Naive thymus-derived CD4-positive, alpha-beta T cell (primary cell): ENCODE data around the gene DHX15. TPM values are rescaled to one million over a fixed set of nuclear protein-coding genes. Genes with fewer than 3 reads are reported as not detected.

Experiments used
- ATAC-seq: fragments of 150-1000 bp; cut with Tn5 transposase; 2 replicates; pipeline ENCODE4 v1.10.0; 2021; ENCODE audit warnings: mild to moderate bottlenecking, moderate library complexity
- CTCF ChIA-PET: fragments of 350-600 bp; sonication (Branson Sonifier 250); formaldehyde crosslinking; loops from one replicate; lab custom pipeline; 2021; ENCODE audit warnings: antibody characterized with exemption; lab: Charles Lee
- POLR2A ChIA-PET: fragments of 350-600 bp; sonication (Branson Sonifier 250); formaldehyde crosslinking; loops from one replicate; lab custom pipeline; 2021; ENCODE audit warnings: antibody characterized with exemption, inconsistent platforms; lab: Charles Lee
- DNase-seq, 9 donors: peaks; one replicate each; pipeline versions ENCODE4 v3.0.0 to v3.0.0-alpha.2; 2020 to 2022; ENCODE audit warnings: mixed read lengths in 1 of 9
- H3K27ac ChIP-seq: one replicate; pipeline ENCODE4 v1.7.0; 2013; ENCODE audit warnings: mild to moderate bottlenecking, low read depth, low read length, moderate library complexity
- H3K27me3 ChIP-seq, 2 donors: one replicate each; pipeline ENCODE4 v1.7.0; 2013; ENCODE audit warnings: low read length in 2 of 2, mild to moderate bottlenecking in 2 of 2, moderate library complexity in 2 of 2; ENCODE audit not compliant: control insufficient read depth in 2 of 2, insufficient read depth in 2 of 2
- H3K36me3 ChIP-seq, 3 experiments: 1 replicate in 2 of 3; 2 replicates in 1 of 3; pipeline ENCODE4 v1.7.0; 2013; ENCODE audit warnings: low read length in 3 of 3, mild to moderate bottlenecking in 3 of 3, moderate library complexity in 1 of 3; ENCODE audit not compliant: insufficient read depth in 3 of 3, control insufficient read depth in 2 of 3
- H3K4me1 ChIP-seq, 2 donors: one replicate each; pipeline ENCODE4 v1.7.0; 2013; ENCODE audit warnings: low read length in 2 of 2, mild to moderate bottlenecking in 2 of 2, moderate library complexity in 1 of 2; ENCODE audit not compliant: control insufficient read depth in 2 of 2, insufficient read depth in 2 of 2
- H3K4me3 ChIP-seq: 2 replicates; pipeline ENCODE4 v1.7.0; 2013; ENCODE audit warnings: mild to moderate bottlenecking, low read length
- H3K9me3 ChIP-seq, 3 experiments: 1 replicate in 2 of 3; 2 replicates in 1 of 3; pipeline ENCODE4 v1.7.0; 2013; ENCODE audit warnings: low read length in 3 of 3; ENCODE audit not compliant: control insufficient read depth in 2 of 3
- H3K27ac Mint-ChIP-seq, 9 donors: one replicate each; pipeline ENCODE4 v1.8.0; 2020 to 2022; ENCODE audit warnings: mixed read lengths in 9 of 9, mild to moderate bottlenecking in 8 of 9, moderate library complexity in 5 of 9, inconsistent platforms in 2 of 9
- H3K27me3 Mint-ChIP-seq, 5 donors: one replicate each; pipeline ENCODE4 v1.8.0; 2021 to 2022; ENCODE audit warnings: mixed read lengths in 5 of 5, mild to moderate bottlenecking in 1 of 5
- H3K36me3 Mint-ChIP-seq, 5 donors: one replicate each; pipeline ENCODE4 v1.8.0; 2020 to 2022; ENCODE audit warnings: mixed read lengths in 5 of 5, mild to moderate bottlenecking in 3 of 5, inconsistent platforms in 1 of 5
- H3K4me1 Mint-ChIP-seq, 7 donors: one replicate each; pipeline ENCODE4 v1.8.0; 2020 to 2022; ENCODE audit warnings: mixed read lengths in 7 of 7, mild to moderate bottlenecking in 3 of 7, inconsistent platforms in 1 of 7
- H3K4me3 Mint-ChIP-seq, 10 donors: one replicate each; pipeline ENCODE4 v1.8.0; 2020 to 2022; ENCODE audit warnings: mild to moderate bottlenecking in 10 of 10, mixed read lengths in 10 of 10, moderate library complexity in 6 of 10, inconsistent platforms in 2 of 10
- H3K9me3 Mint-ChIP-seq, 11 donors: one replicate each; pipeline ENCODE4 v1.8.0; 2020 to 2022; ENCODE audit warnings: mixed read lengths in 11 of 11, mild to moderate bottlenecking in 4 of 11, inconsistent platforms in 1 of 11, moderate library complexity in 1 of 11
- intact Hi-C, 2 donors: fragments of 100-400 bp; cut with micrococcal nuclease; formaldehyde crosslinking; loops; one replicate each; pipeline ENCODE4 v1.15.1; 2023
- polyA plus RNA-seq, 2 donors: library from polyadenylated mRNA; unstranded; fragments of 300-500 nt; fragmentation: Illumina TruSeq; gene quantifications; one replicate each; pipeline ENCODE4 v1.2.3, GENCODE V29; 2021
- total RNA-seq, 6 experiments: library from RNA in 5 of 6; stranded (reverse) in 5 of 6; gene quantifications; 1 replicate in 5 of 6; 2 replicates in 1 of 6; pipeline ENCODE4 v1.2.3 and lab custom pipeline; 2021 to 2026

Gene DHX15
- total and polyA plus RNA-seq, 7 experiments from 2014 or later = 44.5 to 186 (median 139) TPM

- ChIA-PET POLR2A (no interaction called here), CTCF (no interaction called here)
- Histone ChIP-seq H3K27ac (no peak overlapping the region), H3K27me3 (no peaks in the 10 kb centered on the region), H3K36me3 (no peaks in the 10 kb centered on the region), H3K9me3 (no peaks in the 10 kb centered on the region), H3K4me3 (no peak overlapping the region), H3K4me1 (no peaks in the 10 kb centered on the region)
- peaks cover 0 to 6% (median 0%) of the 10 kb centered on the region in 11 donors for H3K9me3 Mint-ChIP-seq
- intact Hi-C loops = no loop called here
- no peaks in the 10 kb centered on the region for H3K36me3 Mint-ChIP-seq
- peaks cover 0 to 10% (median 0%) of the 10 kb centered on the region in 5 donors for H3K27me3 Mint-ChIP-seq
- no peak overlapping the region for H3K4me3 Mint-ChIP-seq
- DNase-seq (no peak), ATAC-seq (no peak)
- peaks cover 0 to 12% (median 6%) of the 10 kb centered on the region in 7 donors for H3K4me1 Mint-ChIP-seq
- H3K27ac Mint-ChIP-seq = no peak overlapping the region
Measured at GRCh38 chr4:24603343-24603742, 19.0 kb upstream of the DHX15 start.

GRCh38 chr4:24601121-24601520 is 16.8 kb upstream of the DHX15 start:
- Mint-ChIP-seq H3K27ac (no peak overlapping the region), H3K27me3 (peaks cover 0 to 10% (median 0%) of the 10 kb centered on the region in 5 donors), H3K9me3 (peaks cover 0 to 15% (median 3%) of the 10 kb centered on the region in 11 donors), H3K36me3 (peaks cover 0 to 5% (median 0%) of the 10 kb centered on the region in 5 donors), H3K4me1 (peaks cover 0 to 12% (median 6%) of the 10 kb centered on the region in 7 donors), H3K4me3 (no peak overlapping the region)
- Histone ChIP-seq H3K36me3 (no peaks in the 10 kb centered on the region), H3K4me1 (no peaks in the 10 kb centered on the region), H3K27ac (no peak overlapping the region), H3K4me3 (no peak overlapping the region), H3K27me3 (no peaks in the 10 kb centered on the region), H3K9me3 (no peaks in the 10 kb centered on the region)
- CTCF ChIA-PET = no interaction called here
- intact Hi-C loops = no loop called here
- DNase-seq (no peak), ATAC-seq (no peak)
- POLR2A ChIA-PET = no interaction called here

- no peaks in the 10 kb centered on the region for H3K9me3 ChIP-seq
- Mint-ChIP-seq H3K27ac (no peak overlapping the region), H3K36me3 (peaks cover 0 to 5% (median 0%) of the 10 kb centered on the region in 5 donors), H3K4me1 (peaks cover 0 to 13% (median 0%) of the 10 kb centered on the region in 7 donors), H3K27me3 (peaks cover 0 to 6% (median 0%) of the 10 kb centered on the region in 5 donors), H3K9me3 (peaks cover 0 to 15% (median 3%) of the 10 kb centered on the region in 11 donors), H3K4me3 (no peak overlapping the region)
- H3K36me3 ChIP-seq = no peaks in the 10 kb centered on the region
- H3K27me3 ChIP-seq = no peaks in the 10 kb centered on the region
- H3K4me1 ChIP-seq = no peaks in the 10 kb centered on the region
- intact Hi-C loops = no loop called here
- POLR2A ChIA-PET = no interaction called here
- ATAC-seq (no peak), DNase-seq (no peak)
- CTCF ChIA-PET = no interaction called here
- no peak overlapping the region for H3K27ac ChIP-seq
- H3K4me3 ChIP-seq = no peak overlapping the region
Measured at GRCh38 chr4:24599275-24599674, 14.9 kb upstream of the DHX15 start.

- peaks cover 0 to 5% (median 0%) of the 10 kb centered on the region in 5 donors for H3K36me3 Mint-ChIP-seq
- POLR2A ChIA-PET = no interaction called here
- no peak overlapping the region for H3K27ac Mint-ChIP-seq
- Histone ChIP-seq H3K27ac (no peak overlapping the region), H3K9me3 (no peaks in the 10 kb centered on the region), H3K4me3 (no peak overlapping the region), H3K36me3 (no peaks in the 10 kb centered on the region), H3K4me1 (no peaks in the 10 kb centered on the region), H3K27me3 (no peaks in the 10 kb centered on the region)
- H3K27me3 Mint-ChIP-seq = peaks cover 0 to 9% (median 0%) of the 10 kb centered on the region in 5 donors
- intact Hi-C loops = no loop called here
- ATAC-seq (no peak), DNase-seq (no peak)
- peaks cover 0 to 8% (median 0%) of the 10 kb centered on the region in 7 donors for H3K4me1 Mint-ChIP-seq
- H3K9me3 Mint-ChIP-seq = peaks cover 0 to 15% (median 3%) of the 10 kb centered on the region in 11 donors
- no peak overlapping the region for H3K4me3 Mint-ChIP-seq
- CTCF ChIA-PET = no interaction called here
Measured at GRCh38 chr4:24598025-24598424, 13.7 kb upstream of the DHX15 start.

GRCh38 chr4:24595659-24596058 is 11.3 kb upstream of the DHX15 start:
- no peak overlapping the region for H3K27ac ChIP-seq
- H3K4me1 ChIP-seq = no peaks in the 10 kb centered on the region
- no peak for DNase-seq
- H3K4me1 Mint-ChIP-seq = peaks cover 0 to 8% (median 0%) of the 10 kb centered on the region in 7 donors
- H3K4me3 ChIP-seq = no peak overlapping the region
- ChIA-PET CTCF (no interaction called here), POLR2A (interaction anchor here (1.0 kb wide), 1 partner anchor 13 kb away, joined by 3 read pairs; no protein-coding TSS in a partner anchor)
- intact Hi-C loops = no loop called here
- no peak for ATAC-seq
- H3K9me3 ChIP-seq = peaks cover 0 to 2% (median 0%) of the 10 kb centered on the region in 3 experiments
- no peak overlapping the region for H3K4me3 Mint-ChIP-seq
- H3K9me3 Mint-ChIP-seq = peaks cover 3 to 29% (median 11%) of the 10 kb centered on the region in 11 donors
- H3K27me3 Mint-ChIP-seq = peaks cover 0 to 15% (median 10%) of the 10 kb centered on the region in 5 donors
- H3K36me3 Mint-ChIP-seq = peaks cover 3 to 12% (median 6%) of the 10 kb centered on the region in 5 donors
- no peak overlapping the region for H3K27ac Mint-ChIP-seq
- H3K36me3 ChIP-seq = no peaks in the 10 kb centered on the region
- H3K27me3 ChIP-seq = no peaks in the 10 kb centered on the region

GRCh38 chr4:24594887-24595286 is 10.5 kb upstream of the DHX15 start:
- ATAC-seq (no peak), DNase-seq (no peak)
- Mint-ChIP-seq H3K4me1 (peaks cover 0 to 8% (median 0%) of the 10 kb centered on the region in 7 donors), H3K36me3 (peaks cover 4 to 12% (median 7%) of the 10 kb centered on the region in 5 donors), H3K27me3 (peaks cover 0 to 15% (median 12%) of the 10 kb centered on the region in 5 donors), H3K27ac (no peak overlapping the region), H3K9me3 (peaks cover 3 to 37% (median 16%) of the 10 kb centered on the region in 11 donors), H3K4me3 (no peak overlapping the region)
- ChIA-PET POLR2A (interaction anchor here (1.0 kb wide), 1 partner anchor 12 kb away, joined by 3 read pairs; no protein-coding TSS in a partner anchor), CTCF (no interaction called here)
- no peak overlapping the region for H3K4me3 ChIP-seq
- H3K4me1 ChIP-seq = no peaks in the 10 kb centered on the region
- H3K27ac ChIP-seq = no peak overlapping the region
- intact Hi-C loops = no loop called here
- no peaks in the 10 kb centered on the region for H3K36me3 ChIP-seq
- peaks cover 0 to 10% (median 0%) of the 10 kb centered on the region in 3 experiments for H3K9me3 ChIP-seq
- H3K27me3 ChIP-seq = no peaks in the 10 kb centered on the region

- no peak overlapping the region for H3K4me3 Mint-ChIP-seq
Measured at GRCh38 chr4:24589448-24589847, 5.1 kb upstream of the DHX15 start.

More at GRCh38 chr4:24589448-24589847, 5.1 kb upstream of the DHX15 start:
- H3K4me1 Mint-ChIP-seq = peaks cover 0 to 9% (median 4%) of the 10 kb centered on the region in 7 donors
- no peak overlapping the region for H3K4me3 ChIP-seq
- H3K9me3 ChIP-seq = peaks cover 0 to 15% (median 0%) of the 10 kb centered on the region in 3 experiments
- DNase-seq (no peak), ATAC-seq (no peak)
- no peak overlapping the region for H3K27ac ChIP-seq
- H3K36me3 Mint-ChIP-seq = peaks cover 3 to 12% (median 7%) of the 10 kb centered on the region in 5 donors
- peaks cover 0 to 4% of the 10 kb centered on the region in 2 donors for H3K4me1 ChIP-seq
- intact Hi-C loops = loop anchor here in 1 of 2 donors (10.0 kb wide), 2 partner anchors 1255 to 1265 kb away; no protein-coding TSS in a partner anchor
- no peak overlapping the region for H3K27ac Mint-ChIP-seq
- H3K9me3 Mint-ChIP-seq = peaks cover 5 to 35% (median 21%) of the 10 kb centered on the region in 11 donors
- no peaks in the 10 kb centered on the region for H3K36me3 ChIP-seq
- ChIA-PET CTCF (no interaction called here), POLR2A (no interaction called here)
- H3K27me3 Mint-ChIP-seq = peaks cover 0 to 15% (median 14%) of the 10 kb centered on the region in 5 donors
- H3K27me3 ChIP-seq = no peaks in the 10 kb centered on the region
